Measurements from ENCODE around the gene MAB21L4. TPM values are rescaled to one million over a fixed set of nuclear protein-coding genes. Genes with fewer than 3 reads are reported as not detected.

MAB21L4 gene
- total and polyA plus RNA-seq, 2 of the 8 experiments (the other 6 are each of a cell fraction or from before 2014, with no cell fraction given): 0.11 TPM; not detected in 1

GRCh38 chr2:240851078-240851991, 44.6 kb downstream of the MAB21L4 start (continued):
- no peak for TF ChIP-seq NANOG (IDR thresholded peaks at IDR 0.05; ENCODE audit: insufficient read depth, low read depth, low read length, poor library complexity, severe bottlenecking)
- TF ChIP-seq MAFK (IDR thresholded peaks at IDR 0.05; ENCODE audit: low read depth, low read length): no peak
- no peak for TF ChIP-seq CBX5 (IDR thresholded peaks at IDR 0.05; ENCODE audit: low read depth, low read length)
- TF ChIP-seq SP1 (IDR thresholded peaks at IDR 0.05; ENCODE audit: low read depth, low read length): no peak
- peak; percentile 98 for TF ChIP-seq RAD21 (IDR thresholded peaks at IDR 0.05 in 1 of 2, conservative IDR thresholded peaks at IDR 0.05 in 1 of 2; ENCODE audit: low read depth in 2 of 2, low read length in 2 of 2)
- TF ChIP-seq SIX5 (IDR thresholded peaks at IDR 0.05; ENCODE audit: low read depth, low read length): no peak
- no peak for TF ChIP-seq USF2 (IDR thresholded peaks at IDR 0.05; ENCODE audit: low read length)
- TF ChIP-seq, protein P1, sequence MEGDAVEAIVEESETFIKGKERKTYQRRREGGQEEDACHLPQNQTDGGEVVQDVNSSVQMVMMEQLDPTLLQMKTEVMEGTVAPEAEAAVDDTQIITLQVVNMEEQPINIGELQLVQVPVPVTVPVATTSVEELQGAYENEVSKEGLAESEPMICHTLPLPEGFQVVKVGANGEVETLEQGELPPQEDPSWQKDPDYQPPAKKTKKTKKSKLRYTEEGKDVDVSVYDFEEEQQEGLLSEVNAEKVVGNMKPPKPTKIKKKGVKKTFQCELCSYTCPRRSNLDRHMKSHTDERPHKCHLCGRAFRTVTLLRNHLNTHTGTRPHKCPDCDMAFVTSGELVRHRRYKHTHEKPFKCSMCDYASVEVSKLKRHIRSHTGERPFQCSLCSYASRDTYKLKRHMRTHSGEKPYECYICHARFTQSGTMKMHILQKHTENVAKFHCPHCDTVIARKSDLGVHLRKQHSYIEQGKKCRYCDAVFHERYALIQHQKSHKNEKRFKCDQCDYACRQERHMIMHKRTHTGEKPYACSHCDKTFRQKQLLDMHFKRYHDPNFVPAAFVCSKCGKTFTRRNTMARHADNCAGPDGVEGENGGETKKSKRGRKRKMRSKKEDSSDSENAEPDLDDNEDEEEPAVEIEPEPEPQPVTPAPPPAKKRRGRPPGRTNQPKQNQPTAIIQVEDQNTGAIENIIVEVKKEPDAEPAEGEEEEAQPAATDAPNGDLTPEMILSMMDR (IDR thresholded peaks at IDR 0.05; ENCODE audit: control extremely low read depth in 1 of 3, insufficient read depth in 1 of 3, low read depth in 1 of 3, low read length in 3 of 3): peak in 2 of 3 experiments; percentile 92 to 99; a peak in 3 of 4 replicates
- no peak for TF ChIP-seq KDM5A (IDR thresholded peaks at IDR 0.05; ENCODE audit: low read length)
- no peak for TF ChIP-seq BACH1 (IDR thresholded peaks at IDR 0.05; ENCODE audit: low read length)
- TF ChIP-seq SP4 (IDR thresholded peaks at IDR 0.05; ENCODE audit: low read length): no peak
- TF ChIP-seq FOSL1 (IDR thresholded peaks at IDR 0.05; ENCODE audit: insufficient read depth, low read depth, low read length): no peak
- no peak for TF ChIP-seq KDM1A (IDR thresholded peaks at IDR 0.05; ENCODE audit: borderline replicate concordance, low read length)
- TF ChIP-seq EZH2 (IDR thresholded peaks at IDR 0.05; ENCODE audit: low read depth, low read length, severe bottlenecking): no peak
- TF ChIP-seq ASH2L (IDR thresholded peaks at IDR 0.05; ENCODE audit: low read length): no peak
- TF ChIP-seq HDAC2 (IDR thresholded peaks at IDR 0.05; ENCODE audit: borderline replicate concordance in 1 of 2, low read depth in 2 of 2, low read length in 2 of 2): 0 out of 4 replicates have a peak, but pooled peaks of 1 of the 2 experiments have one; percentile 41
- TF ChIP-seq SIRT6 (IDR thresholded peaks at IDR 0.05; ENCODE audit: low read length): no peak
- no peak for TF ChIP-seq HDAC6 (IDR thresholded peaks at IDR 0.05; ENCODE audit: low read depth, low read length)
- TF ChIP-seq PHF8 (conservative IDR thresholded peaks at IDR 0.05; ENCODE audit: low read depth, low read length): no peak

All from H1 (cell line).